K562 (cell line): ENCODE measurements around the gene CGB8. TPM values are rescaled to one million over a fixed set of nuclear protein-coding genes. Genes with fewer than 3 reads are reported as not detected.

Experiments used
- ATAC-seq: fragments of 200-7000 bp; cut with Tn5 transposase; 3 replicates; pipeline ENCODE4 v1.9.1; 2020; ENCODE audit warnings: moderate library complexity
- BruUV-seq: library from RNA; stranded (reverse); fragments of 400-500 nt; replicated peaks from 2 replicates; lab custom pipeline; 2021; lab: Mats Ljungman, UMichigan
- CTCF ChIA-PET: fragments of 300-600 bp; formaldehyde crosslinking; extraction: SDS; loops from one replicate; lab custom pipeline; 2021; ENCODE audit warnings: low intra/inter-chr PET ratio; lab: Yijun Ruan, JAX
- POLR2A ChIA-PET: fragments of 300-600, 350-650 bp; sonication (Branson Sonifier 250); formaldehyde crosslinking; extraction: SDS; loops from one replicate; lab custom pipeline; 2021; ENCODE audit warnings: antibody characterized with exemption, inconsistent platforms; lab: Yijun Ruan, JAX
- DNase-seq, 4 experiments: peaks; one replicate each; pipeline versions ENCODE4 v3.0.0 to v3.0.0-alpha.2; 2011 to 2018; ENCODE audit warnings: low spot score in 3 of 4, mixed read lengths in 3 of 4; ENCODE audit errors: extremely low read depth in 1 of 4
- FAIRE-seq: peaks from 2 replicates; lab custom pipeline; 2011; peaks lifted over from hg19 to GRCh38; lab: Jason Lieb, UNC
- H2AFZ ChIP-seq: 2 replicates; pipeline ENCODE4 v1.6.0; 2011; ENCODE audit warnings: low read depth, low read length, control low read depth, inconsistent platforms
- H3K27ac ChIP-seq: fragments of 200-600 bp; 3 replicates; pipeline ENCODE4 v1.8.0; 2011; ENCODE audit warnings: low read depth, mild to moderate bottlenecking, control low read depth, inconsistent platforms, low read length, moderate library complexity, mixed read lengths; ENCODE audit errors: extremely low read depth
- H3K27me3 ChIP-seq, 2 experiments: fragments of 300-600 bp in 1 of 2; 2 replicates in 1 of 2; 3 replicates in 1 of 2; pipeline versions ENCODE4 v1.6.0 to v1.8.0; 2011; ENCODE audit warnings: inconsistent platforms in 2 of 2, low read length in 2 of 2, mild to moderate bottlenecking in 1 of 2, mixed read lengths in 1 of 2, moderate library complexity in 1 of 2; ENCODE audit not compliant: control insufficient read depth in 2 of 2, insufficient read depth in 2 of 2
- H3K36me3 ChIP-seq: fragments of 300-600 bp; 3 replicates; pipeline ENCODE4 v1.8.0; 2011; ENCODE audit warnings: mild to moderate bottlenecking, low read length, inconsistent platforms; ENCODE audit not compliant: control insufficient read depth, insufficient read depth
- H3K4me1 ChIP-seq, 2 experiments: fragments of 200-600 bp in 1 of 2; replicated peaks in 1 of 2; 2 replicates in 1 of 2; 3 replicates in 1 of 2; pipeline versions ENCODE4 v1.5.1 to v1.8.0; 2011; ENCODE audit warnings: inconsistent platforms in 2 of 2, low read length in 2 of 2, mild to moderate bottlenecking in 1 of 2, mixed read lengths in 1 of 2, moderate library complexity in 1 of 2; ENCODE audit not compliant: control insufficient read depth in 2 of 2, insufficient read depth in 2 of 2
- H3K4me2 ChIP-seq: 2 replicates; pipeline ENCODE4 v1.6.1; 2011; ENCODE audit warnings: low read length, control low read depth, inconsistent platforms, mixed read lengths; ENCODE audit not compliant: insufficient read depth
- H3K4me3 ChIP-seq: fragments of 200-600 bp; sonication (generic), shearing (Covaris generic); 2 replicates; pipeline ENCODE4 v1.5.1; 2016; ENCODE audit warnings: control low read depth, inconsistent platforms
- H3K79me2 ChIP-seq: fragments of 200-600 bp; 3 replicates; pipeline ENCODE4 v1.8.0; 2011; ENCODE audit warnings: low read length, inconsistent platforms; ENCODE audit not compliant: control insufficient read depth, insufficient read depth
- H3K9ac ChIP-seq, 2 experiments: 2 replicates each; pipeline versions ENCODE4 v1.6.0 to v1.6.1; 2011; ENCODE audit warnings: low read depth in 2 of 2, low read length in 2 of 2, control low read depth in 1 of 2, inconsistent platforms in 1 of 2, mild to moderate bottlenecking in 1 of 2, mixed read lengths in 1 of 2; ENCODE audit not compliant: insufficient read depth in 1 of 2
- H3K9me1 ChIP-seq: one replicate; pipeline ENCODE4 v1.6.0; 2011; ENCODE audit warnings: inconsistent platforms, mild to moderate bottlenecking, low read length, moderate library complexity; ENCODE audit not compliant: control insufficient read depth, insufficient read depth
- H3K9me3 ChIP-seq: replicated peaks from 2 replicates; pipeline ENCODE4 v1.5.1; 2011; ENCODE audit warnings: low read depth, low read length, inconsistent platforms; ENCODE audit not compliant: control insufficient read depth, insufficient read depth
- H4K20me1 ChIP-seq: replicated peaks from 2 replicates; pipeline ENCODE4 v1.6.1; 2011; ENCODE audit warnings: low read length, inconsistent platforms, mixed read lengths; ENCODE audit not compliant: control insufficient read depth, insufficient read depth
- POLR2A ChIP-seq: fragments of 450-650 bp; conservative IDR thresholded peaks from 2 replicates; pipeline ENCODE4 v1.6.1; 2016
- POU5F1 ChIP-seq: fragments of 150-350 bp; IDR thresholded peaks from 2 replicates; pipeline ENCODE4 v1.6.1; 2014; ENCODE audit warnings: borderline replicate concordance, low read length, low read depth, mild to moderate bottlenecking; ENCODE audit not compliant: partially characterized antibody
- PRDM10 ChIP-seq: fragments of 450-650 bp; IDR thresholded peaks from 2 replicates; pipeline ENCODE4 v1.6.1; 2018; ENCODE audit not compliant: partially characterized antibody
- RBFOX2 ChIP-seq: fragments of 200-400 bp; formaldehyde crosslinking; IDR thresholded peaks from 2 replicates; pipeline ENCODE4 v1.6.1; 2017; ENCODE audit warnings: low read depth, mild to moderate bottlenecking, low read length, moderate library complexity
- WGBS: fragments of 100-300 bp; shearing (Covaris generic); methylation state at CpG from one replicate; pipeline ENCODE4 v1.1.6; 2016; ENCODE audit warnings: low coverage, mixed read lengths; ENCODE audit not compliant: insufficient coverage; ENCODE audit errors: missing lambda C conversion rate; 5-methylcytosine and 5-hydroxymethylcytosine counted together
- in situ Hi-C: fragments of 300-500 bp; cut with MboI; formaldehyde crosslinking; loops from 4 replicates; pipeline ENCODE4 v1.15.0; 2018; ENCODE audit warnings: inconsistent platforms, mixed read lengths
- intact Hi-C: fragments of 100-400 bp; cut with micrococcal nuclease; formaldehyde crosslinking; loops from 2 replicates; pipeline ENCODE4 v1.14.2; 2022
- polyA plus RNA-seq, 8 experiments: library from polyadenylated mRNA; depleted of rRNA in 4 of 8; stranded (reverse) in 5 of 8; unstranded in 3 of 8; fragments of >200 nt; fragmentation: Nextera tagmentation in 2 of 8; fragmentation: Illumina TruSeq in 1 of 8; extraction: Ambion mirVana in 2 of 8; extraction: Trizol in 1 of 8; gene quantifications; 2 replicates each; pipeline versions ENCODE4 v1.2.1 to v1.2.3, GENCODE V29; 2011 to 2014; ENCODE audit warnings: inconsistent platforms in 1 of 8, missing spikeins in 1 of 8
- total RNA-seq, 7 experiments: library from RNA; depleted of rRNA in 6 of 7; stranded (reverse); fragments of >200 nt in 6 of 7; fragmentation: Illumina TruSeq in 2 of 7; extraction: Trizol in 2 of 7; gene quantifications; 2 replicates each; pipeline versions ENCODE4 v1.2.1 to v1.2.3, GENCODE V29; 2011 to 2021; ENCODE audit warnings: low replicate concordance in 1 of 7

The CGB8 gene
- total and polyA plus RNA-seq, 9 of the 15 experiments (the other 6 are each of a cell fraction or from before 2014, with no cell fraction given) = not detected

DNA sequence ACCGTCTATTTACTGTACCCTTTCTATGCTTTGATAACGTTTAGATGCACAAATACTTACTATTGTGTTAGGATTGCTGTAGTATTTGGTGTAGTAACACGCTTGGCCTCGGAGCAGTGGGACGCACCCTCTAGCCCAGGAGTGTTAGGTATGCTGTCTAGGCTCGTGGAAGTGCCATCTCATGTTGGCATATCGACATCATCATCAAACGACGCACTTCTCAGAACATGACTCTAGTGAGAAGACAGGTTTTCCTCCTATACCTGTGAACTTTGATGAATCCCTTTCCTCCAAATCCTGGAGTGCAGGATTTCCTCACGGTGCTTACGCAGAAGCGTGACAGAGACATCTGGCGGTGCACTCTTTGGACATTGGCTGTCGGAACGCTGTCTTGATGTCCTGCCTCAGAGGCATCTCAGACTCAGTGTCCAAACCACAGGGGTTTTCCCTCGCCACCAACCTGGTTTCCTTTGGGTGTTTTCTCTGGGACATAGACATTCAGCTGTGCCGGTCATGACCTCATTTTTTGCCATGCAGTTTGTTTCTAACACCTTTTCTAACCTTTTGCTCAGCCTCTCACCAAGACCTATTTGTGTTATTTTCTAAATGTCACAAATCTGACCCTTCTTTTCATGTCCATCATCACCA, 42.6 kb upstream of the CGB8 start:
- 96% methylated on average over 17 of the region's 17 CpGs for WGBS
- ATAC-seq (no peak), DNase-seq (peak in 1 of 4 experiments; percentile 5)
- H3K27ac ChIP-seq = no peak overlapping the region
- H3K79me2 ChIP-seq = peaks cover 77% of the 10 kb centered on the region
- H3K9me3 ChIP-seq = no peaks in the 10 kb centered on the region
- ChIA-PET POLR2A (no interaction called here), CTCF (no interaction called here)
- intact Hi-C loops = no loop called here
- H3K9ac ChIP-seq = no peak overlapping the region
- H3K4me3 ChIP-seq = no peak overlapping the region
- H3K4me1 ChIP-seq = peaks cover 8 to 17% of the 10 kb centered on the region in 2 experiments; a peak in 2 of 5 replicates
- no TSS peak for BruUV-seq
- no peak overlapping the region for H3K4me2 ChIP-seq
- H3K9me1 ChIP-seq = no peaks in the 10 kb centered on the region
- in situ Hi-C loops = no loop called here
- H2AFZ ChIP-seq = no peak overlapping the region
- TF ChIP-seq POLR2A = 0 out of 2 replicates have a peak, but pooled peaks have one; percentile 7
- TF ChIP-seq PRDM10 = no peak
- no peak for TF ChIP-seq POU5F1
- TF ChIP-seq RBFOX2 = peak; percentile 29; the same call in 1 of the 2 replicates
- TF ChIP-seq, all 486 proteins: peak for 2
- peaks cover 34% of the 10 kb centered on the region for H4K20me1 ChIP-seq
- H3K36me3 ChIP-seq = peaks cover 93% of the 10 kb centered on the region
- no peak for FAIRE-seq
- no peaks in the 10 kb centered on the region for H3K27me3 ChIP-seq
